Measurements from ENCODE around the gene RTN3. TPM values are rescaled to one million over a fixed set of nuclear protein-coding genes. Genes with fewer than 3 reads are reported as not detected.

RTN3 gene
- total and polyA plus RNA-seq, 4 donors, result 82.1 to 102 (median 92.6) TPM

GRCh38 chr11:63667995-63668795 is 13.1 kb upstream of the RTN3 start:
- Histone ChIP-seq H3K4me3 (no peak overlapping the region), H3K9me3 (ENCODE audit: control insufficient read depth in 4 of 4, insufficient read depth in 3 of 4, low read length in 3 of 4) (no peaks in the 10 kb centered on the region), H3K36me3 (ENCODE audit: control insufficient read depth in 4 of 4, insufficient read depth in 4 of 4, low read length in 4 of 4) (no peaks in the 10 kb centered on the region), H3K27me3 (ENCODE audit: control insufficient read depth in 3 of 3, insufficient read depth in 3 of 3, low read length in 2 of 3) (no peaks in the 10 kb centered on the region), H3K4me1 (ENCODE audit: control insufficient read depth in 5 of 5, insufficient read depth in 5 of 5, low read length in 5 of 5) (peaks cover 0 to 26% (median 9%) of the 10 kb centered on the region in 5 donors), H3K27ac (ENCODE audit: low read depth in 1 of 2, low read length in 1 of 2) (peak overlapping the region in 1 of 2 donors; percentile 60), H3K9ac (ENCODE audit: insufficient read depth in 1 of 2, low read length in 2 of 2) (no peak overlapping the region)
- ATAC-seq (ENCODE audit: insufficient read depth, low FRiP score) (no peak), DNase-seq (no peak)
- WGBS, 2 donors, result 65 to 69% methylated on average over 3 of the region's 3 CpGs
- no peak for TF ChIP-seq CTCF (IDR thresholded peaks at IDR 0.05; ENCODE audit: control extremely low read depth, extremely low read depth)

- peak overlapping the region; percentile 65 to 88 for H3K9ac ChIP-seq (ENCODE audit: insufficient read depth in 1 of 2, low read length in 2 of 2)
- H3K4me3 ChIP-seq, result no peak overlapping the region
- H3K9me3 ChIP-seq (ENCODE audit: control insufficient read depth in 4 of 4, insufficient read depth in 3 of 4, low read length in 3 of 4), result no peaks in the 10 kb centered on the region
- peaks cover 0 to 21% (median 9%) of the 10 kb centered on the region in 5 donors for H3K4me1 ChIP-seq (ENCODE audit: control insufficient read depth in 5 of 5, insufficient read depth in 5 of 5, low read length in 5 of 5)
- no peak for DNase-seq
- ATAC-seq (ENCODE audit: insufficient read depth, low FRiP score), result no peak
- no peak overlapping the region for H3K27ac ChIP-seq (ENCODE audit: low read depth in 1 of 2, low read length in 1 of 2)
- no peaks in the 10 kb centered on the region for H3K36me3 ChIP-seq (ENCODE audit: control insufficient read depth in 4 of 4, insufficient read depth in 4 of 4, low read length in 4 of 4)
- no peaks in the 10 kb centered on the region for H3K27me3 ChIP-seq (ENCODE audit: control insufficient read depth in 3 of 3, insufficient read depth in 3 of 3, low read length in 2 of 3)
- WGBS, 2 donors, result 21 to 22% methylated on average over 7 of the region's 7 CpGs
- TF ChIP-seq CTCF (IDR thresholded peaks at IDR 0.05; ENCODE audit: control extremely low read depth, extremely low read depth), result no peak
Observed at GRCh38 chr11:63670096-63670432, 11.2 kb upstream of the RTN3 start.

GRCh38 chr11:63670433-63671321 is 10.6 kb upstream of the RTN3 start:
- Histone ChIP-seq H3K4me3 (peak overlapping the region; percentile 72), H3K27me3 (ENCODE audit: control insufficient read depth in 3 of 3, insufficient read depth in 3 of 3, low read length in 2 of 3) (no peaks in the 10 kb centered on the region), H3K36me3 (ENCODE audit: control insufficient read depth in 4 of 4, insufficient read depth in 4 of 4, low read length in 4 of 4) (no peaks in the 10 kb centered on the region), H3K4me1 (ENCODE audit: control insufficient read depth in 5 of 5, insufficient read depth in 5 of 5, low read length in 5 of 5) (peaks cover 0 to 21% (median 9%) of the 10 kb centered on the region in 5 donors), H3K27ac (ENCODE audit: low read depth in 1 of 2, low read length in 1 of 2) (peak overlapping the region; percentile 95 to 97), H3K9ac (ENCODE audit: insufficient read depth in 1 of 2, low read length in 2 of 2) (peak overlapping the region; percentile 65 to 88), H3K9me3 (ENCODE audit: control insufficient read depth in 4 of 4, insufficient read depth in 3 of 4, low read length in 3 of 4) (no peaks in the 10 kb centered on the region)
- DNase-seq (peak; percentile 40 to 66 (median 65)), ATAC-seq (ENCODE audit: insufficient read depth, low FRiP score) (peak; percentile 44)
- 1% methylated on average over 60 to 63 of the region's 63 CpGs for WGBS, 2 donors
- peak; percentile 28 for TF ChIP-seq CTCF (IDR thresholded peaks at IDR 0.05; ENCODE audit: control extremely low read depth, extremely low read depth)
